Gastroesophageal sphincter (tissue), 3 donors: ENCODE data around the gene FBXW7.

Experiments
- CTCF ChIP-seq, 4 experiments: fragments of 200-600 bp in 2 of 4; fragments of 450-650 bp in 2 of 4; sonication (generic) in 1 of 4; IDR thresholded peaks; one replicate each; pipeline ENCODE4 v1.5.1; 2017 to 2019; ENCODE audit warnings: antibody characterized with exemption in 4 of 4, mild to moderate bottlenecking in 2 of 4, moderate library complexity in 2 of 4
- POLR2AphosphoS5 ChIP-seq: sonication (generic); formaldehyde crosslinking; IDR thresholded peaks from one replicate; pipeline ENCODE4 v1.6.1; 2017; ENCODE audit warnings: antibody characterized with exemption

- no peak for TF ChIP-seq CTCF (IDR thresholded peaks at IDR 0.05)
- TF ChIP-seq POLR2AphosphoS5, result no peak
Observed at GRCh38 chr4:152554742-152555141, 18.9 kb upstream of the FBXW7 start.
